ENCODE measurements around the gene GULP1. TPM values are rescaled to one million over a fixed set of nuclear protein-coding genes. Genes with fewer than 3 reads are reported as not detected.

GULP1 gene
- total and polyA plus RNA-seq, 10 of the 15 experiments (the other 5 are each of a cell fraction or from before 2014, with no cell fraction given) = 0.02 to 1.3 (median 0.15) TPM; not detected in 5

DNA sequence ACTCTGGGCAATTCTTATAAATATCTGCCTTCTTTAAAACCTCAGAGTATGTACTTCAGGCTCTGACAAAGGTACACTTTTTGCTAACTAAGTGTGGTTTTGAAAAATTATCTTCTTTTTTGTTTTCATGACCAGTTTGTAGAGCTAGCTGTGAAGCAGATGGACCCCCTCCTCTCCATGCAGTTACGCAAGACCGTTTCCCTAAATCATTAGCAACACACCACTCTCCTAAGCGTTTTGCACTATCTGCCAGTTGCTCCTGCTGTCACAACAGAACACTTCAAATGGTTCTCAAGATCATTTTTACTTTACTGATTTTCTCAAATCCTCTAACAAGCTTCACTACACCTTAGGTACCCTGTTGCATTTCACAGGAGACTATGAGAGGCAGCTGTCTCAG lies 53.3 kb downstream of the GULP1 start:
- Histone ChIP-seq H3K9ac (ENCODE audit: control insufficient read depth, insufficient read depth, low read length) (no peak overlapping the region), H2AFZ (ENCODE audit: control insufficient read depth, low read depth, low read length) (no peak overlapping the region), H3K27ac (ENCODE audit: control insufficient read depth, insufficient read depth) (no peak overlapping the region), H3K4me1 (ENCODE audit: control insufficient read depth, insufficient read depth, low read length) (no peaks in the 10 kb centered on the region), H3K79me2 (ENCODE audit: control insufficient read depth, insufficient read depth, low read length) (no peaks in the 10 kb centered on the region), H3K27me3 (replicated peaks in 1 of 2; ENCODE audit: control insufficient read depth in 2 of 2, insufficient read depth in 2 of 2, low read length in 1 of 2) (no peaks in the 10 kb centered on the region), H3K9me3 (replicated peaks; ENCODE audit: control insufficient read depth, insufficient read depth, low read length) (no peaks in the 10 kb centered on the region), H3K4me2 (ENCODE audit: control insufficient read depth, insufficient read depth) (no peak overlapping the region), H4K20me1 (ENCODE audit: control insufficient read depth, insufficient read depth) (no peaks in the 10 kb centered on the region), H3K4me3 (no peak overlapping the region), H3K36me3 (ENCODE audit: control insufficient read depth in 2 of 2, insufficient read depth in 2 of 2, low read length in 1 of 2) (no peaks in the 10 kb centered on the region)
- BruUV-seq (replicated peaks) = no TSS peak
- no peak for DNase-seq (ENCODE audit: low read depth, low spot score)
- intact Hi-C loops (cut with micrococcal nuclease; ENCODE audit: unreplicated experiment) = no loop called here
- ChIA-PET SMC1A (ENCODE audit: uncharacterized antibody, unreplicated experiment) (interaction anchor here (1.2 kb wide), 1 partner anchor 27 kb away, joined by 3 read pairs; no protein-coding TSS in a partner anchor), RAD21 (ENCODE audit: unreplicated experiment) (no interaction called here), CTCF (no interaction called here), POLR2A (no interaction called here)
- no peak for ATAC-seq
- in situ Hi-C loops (cut with MboI) = no loop called here
- 57% methylated on average over 3 of the region's 3 CpGs for WGBS (ENCODE audit: insufficient coverage, insufficient replicate concordance, low lambda C conversion rate, missing lambda C conversion rate)
- TF ChIP-seq MLLT1 (IDR thresholded peaks at IDR 0.05) (no peak), NFYA (IDR thresholded peaks at IDR 0.05; ENCODE audit: borderline replicate concordance, low read depth, low read length) (no peak)
- TF ChIP-seq, protein P1, sequence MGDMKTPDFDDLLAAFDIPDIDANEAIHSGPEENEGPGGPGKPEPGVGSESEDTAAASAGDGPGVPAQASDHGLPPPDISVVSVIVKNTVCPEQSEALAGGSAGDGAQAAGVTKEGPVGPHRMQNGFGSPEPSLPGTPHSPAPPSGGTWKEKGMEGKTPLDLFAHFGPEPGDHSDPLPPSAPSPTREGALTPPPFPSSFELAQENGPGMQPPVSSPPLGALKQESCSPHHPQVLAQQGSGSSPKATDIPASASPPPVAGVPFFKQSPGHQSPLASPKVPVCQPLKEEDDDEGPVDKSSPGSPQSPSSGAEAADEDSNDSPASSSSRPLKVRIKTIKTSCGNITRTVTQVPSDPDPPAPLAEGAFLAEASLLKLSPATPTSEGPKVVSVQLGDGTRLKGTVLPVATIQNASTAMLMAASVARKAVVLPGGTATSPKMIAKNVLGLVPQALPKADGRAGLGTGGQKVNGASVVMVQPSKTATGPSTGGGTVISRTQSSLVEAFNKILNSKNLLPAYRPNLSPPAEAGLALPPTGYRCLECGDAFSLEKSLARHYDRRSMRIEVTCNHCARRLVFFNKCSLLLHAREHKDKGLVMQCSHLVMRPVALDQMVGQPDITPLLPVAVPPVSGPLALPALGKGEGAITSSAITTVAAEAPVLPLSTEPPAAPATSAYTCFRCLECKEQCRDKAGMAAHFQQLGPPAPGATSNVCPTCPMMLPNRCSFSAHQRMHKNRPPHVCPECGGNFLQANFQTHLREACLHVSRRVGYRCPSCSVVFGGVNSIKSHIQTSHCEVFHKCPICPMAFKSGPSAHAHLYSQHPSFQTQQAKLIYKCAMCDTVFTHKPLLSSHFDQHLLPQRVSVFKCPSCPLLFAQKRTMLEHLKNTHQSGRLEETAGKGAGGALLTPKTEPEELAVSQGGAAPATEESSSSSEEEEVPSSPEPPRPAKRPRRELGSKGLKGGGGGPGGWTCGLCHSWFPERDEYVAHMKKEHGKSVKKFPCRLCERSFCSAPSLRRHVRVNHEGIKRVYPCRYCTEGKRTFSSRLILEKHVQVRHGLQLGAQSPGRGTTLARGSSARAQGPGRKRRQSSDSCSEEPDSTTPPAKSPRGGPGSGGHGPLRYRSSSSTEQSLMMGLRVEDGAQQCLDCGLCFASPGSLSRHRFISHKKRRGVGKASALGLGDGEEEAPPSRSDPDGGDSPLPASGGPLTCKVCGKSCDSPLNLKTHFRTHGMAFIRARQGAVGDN (IDR thresholded peaks at IDR 0.05) = no peak
- FAIRE-seq = no peak
